SKM-1 treated with dmso at 0.1 percent for 144 hours (cell line): Measurements from ENCODE around the gene MAPK11.

ENCODE experiments used
- DNase-seq: peaks from one replicate; lab custom pipeline; 2025; ENCODE audit not compliant: unreplicated experiment; lab: John Stamatoyannopoulos, UW

The MAPK11 gene

GRCh38 chr22:50250555-50251476, 19.4 kb downstream of the MAPK11 start, which contains the start of gene HDAC10:
Gene HDAC10, minus strand, starts transcription at chr22:50251265. Its CDS starts 233 bp downstream, at chr22:50251032.
- peak; percentile 73 for DNase-seq

GRCh38 chr22:50250249-50250554, 20.0 kb downstream of the MAPK11 start:
- no peak for DNase-seq

DNA sequence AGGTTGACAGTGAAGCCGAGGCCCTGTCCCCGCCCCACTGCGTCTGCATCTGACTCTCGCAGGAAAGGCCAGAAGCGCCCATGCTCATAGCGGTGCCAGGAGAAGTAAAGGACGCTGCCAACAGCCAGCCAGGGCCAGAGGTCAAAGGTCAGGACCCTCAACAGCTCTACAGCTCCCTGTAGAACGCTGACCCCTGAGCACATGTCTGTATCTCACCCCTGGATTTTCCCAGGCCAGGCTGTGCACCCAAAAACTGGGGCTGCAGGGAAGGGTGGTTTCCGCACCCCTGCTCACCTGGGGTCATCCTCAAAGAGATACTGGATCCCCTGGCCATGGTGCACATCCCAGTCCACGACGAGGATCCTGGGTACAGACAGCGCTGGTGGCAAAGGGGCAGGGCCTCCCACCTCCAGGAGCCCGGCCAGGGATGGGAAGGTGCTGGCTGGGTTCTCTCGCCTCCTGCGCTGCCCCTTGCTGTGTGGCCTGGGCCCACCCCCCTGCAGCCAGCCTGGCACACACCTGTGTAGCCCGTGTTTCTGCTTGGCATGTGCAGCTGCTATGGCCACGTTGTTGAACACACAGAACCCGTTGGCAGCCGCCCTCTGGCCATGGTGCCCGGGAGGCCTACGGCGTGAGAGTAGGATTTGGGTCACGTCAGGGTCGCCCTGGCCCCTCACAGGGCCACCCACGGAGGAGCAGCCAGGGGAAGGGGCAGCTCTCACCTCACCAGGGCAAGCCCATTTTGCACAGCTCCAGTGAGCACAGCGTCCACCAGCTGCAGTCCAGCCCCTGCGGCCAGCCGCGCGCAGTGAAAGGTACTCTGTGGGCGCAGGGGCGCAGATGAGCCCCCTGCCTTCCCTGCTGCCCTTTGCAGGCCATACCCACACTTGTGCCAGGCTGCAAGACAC, 20.6 kb downstream of the MAPK11 start:
- no peak for DNase-seq

DNA sequence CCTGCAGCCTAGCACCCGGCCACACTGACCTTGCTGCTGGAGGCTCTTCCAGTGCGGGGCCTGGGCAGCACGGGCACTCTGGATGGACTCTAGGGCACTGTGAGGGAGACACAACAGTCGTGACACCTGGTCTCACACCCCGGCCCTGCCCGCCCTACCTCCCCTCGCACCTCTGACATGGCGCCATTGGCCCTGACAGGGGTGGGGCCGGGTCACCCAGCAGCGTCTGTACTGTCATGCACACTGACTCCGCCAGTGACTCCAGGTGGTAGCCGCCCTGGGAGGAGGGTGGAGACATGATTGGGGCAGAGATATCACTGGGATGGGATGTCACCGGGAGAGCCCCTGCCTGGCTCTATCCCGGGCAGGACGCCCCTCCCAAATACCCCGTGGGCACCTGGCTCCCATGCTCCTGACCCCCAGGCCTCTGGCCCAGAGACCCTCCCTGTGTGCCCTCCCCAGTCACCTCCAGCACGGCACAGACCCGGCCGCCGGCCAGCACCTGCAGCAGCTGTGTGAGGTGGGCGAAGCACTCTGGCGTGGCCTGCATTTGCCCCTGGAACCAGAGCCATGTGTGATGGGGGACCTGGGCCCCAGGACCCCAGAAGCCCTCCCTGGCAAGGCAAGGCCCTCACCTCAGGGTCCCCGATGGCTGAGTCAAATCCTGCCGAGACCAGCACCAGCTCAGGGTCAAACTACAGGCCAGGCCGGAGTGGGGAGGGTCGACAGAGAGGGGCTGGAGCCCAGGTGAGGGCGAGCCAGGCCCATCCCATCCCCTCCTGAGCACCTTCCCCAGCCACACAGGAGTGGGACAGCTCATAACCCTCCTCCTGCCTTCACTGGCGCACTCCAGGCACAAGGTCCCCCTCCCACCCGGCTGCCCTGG, 21.7 kb downstream of the MAPK11 start:
- DNase-seq = no peak

DNA sequence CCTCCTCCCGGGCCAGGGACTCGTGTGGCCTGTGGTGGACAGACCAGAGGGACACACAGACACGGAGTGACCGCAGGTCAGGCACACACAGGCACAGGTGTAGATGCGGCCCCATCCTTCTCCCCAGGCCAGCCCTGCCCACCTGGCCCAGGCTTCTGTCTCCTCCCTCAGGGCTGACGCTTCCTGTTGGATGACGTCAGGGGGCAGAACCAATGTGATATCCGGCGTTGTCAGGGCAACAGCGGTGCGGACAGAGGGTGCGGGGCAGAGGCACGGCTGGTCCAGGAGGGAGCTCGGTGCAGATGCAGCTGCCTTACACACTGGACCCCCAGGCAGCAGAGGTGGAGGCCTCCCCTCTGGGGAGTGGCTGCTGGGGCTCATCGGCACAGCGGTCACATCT, 22.4 kb downstream of the MAPK11 start:
- DNase-seq = no peak

DNA sequence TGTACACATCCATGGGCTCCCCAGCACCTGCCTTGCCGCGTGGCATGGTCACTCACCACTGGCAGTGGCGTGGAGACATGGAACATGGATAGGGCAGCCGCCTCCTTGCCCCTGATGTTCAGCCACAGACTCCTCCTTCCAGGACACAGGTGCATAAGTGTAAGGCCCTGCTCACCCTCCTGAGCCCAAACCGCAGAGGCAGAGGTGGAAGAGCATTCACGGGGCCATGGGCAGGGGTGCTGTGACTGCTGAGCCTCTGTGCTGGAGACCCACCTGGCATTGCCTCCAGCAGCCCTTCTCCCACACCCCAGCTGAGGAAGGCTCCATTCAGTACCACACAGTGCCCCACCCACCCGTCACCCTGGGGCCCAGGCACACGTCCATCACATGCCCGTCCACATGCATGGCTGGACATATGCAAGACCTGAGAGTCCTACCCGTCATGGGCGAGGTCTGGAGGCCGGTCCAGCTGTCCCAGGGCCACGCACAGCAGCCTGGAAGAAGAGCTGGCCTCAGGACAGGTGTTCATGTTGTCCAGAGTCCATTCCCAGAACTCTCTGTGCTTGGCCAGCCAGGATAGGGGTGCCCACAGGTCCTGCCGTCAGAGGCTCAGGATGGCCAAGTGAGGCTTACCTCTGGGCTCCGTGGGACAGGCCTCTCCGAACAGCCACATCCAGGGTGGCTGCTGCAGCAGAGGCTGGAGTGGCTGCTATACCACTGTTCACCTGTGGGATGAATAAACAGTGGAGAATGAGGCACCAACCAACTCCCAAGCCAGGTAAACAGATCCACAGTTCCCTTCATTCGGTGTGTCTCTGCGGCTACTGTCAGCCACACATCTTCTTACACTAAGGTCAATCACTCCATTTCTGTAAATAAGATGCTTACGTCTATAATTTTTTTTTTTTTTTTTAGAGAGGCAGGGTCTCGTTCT, 23.7 kb downstream of the MAPK11 start:
- no peak for DNase-seq

DNA sequence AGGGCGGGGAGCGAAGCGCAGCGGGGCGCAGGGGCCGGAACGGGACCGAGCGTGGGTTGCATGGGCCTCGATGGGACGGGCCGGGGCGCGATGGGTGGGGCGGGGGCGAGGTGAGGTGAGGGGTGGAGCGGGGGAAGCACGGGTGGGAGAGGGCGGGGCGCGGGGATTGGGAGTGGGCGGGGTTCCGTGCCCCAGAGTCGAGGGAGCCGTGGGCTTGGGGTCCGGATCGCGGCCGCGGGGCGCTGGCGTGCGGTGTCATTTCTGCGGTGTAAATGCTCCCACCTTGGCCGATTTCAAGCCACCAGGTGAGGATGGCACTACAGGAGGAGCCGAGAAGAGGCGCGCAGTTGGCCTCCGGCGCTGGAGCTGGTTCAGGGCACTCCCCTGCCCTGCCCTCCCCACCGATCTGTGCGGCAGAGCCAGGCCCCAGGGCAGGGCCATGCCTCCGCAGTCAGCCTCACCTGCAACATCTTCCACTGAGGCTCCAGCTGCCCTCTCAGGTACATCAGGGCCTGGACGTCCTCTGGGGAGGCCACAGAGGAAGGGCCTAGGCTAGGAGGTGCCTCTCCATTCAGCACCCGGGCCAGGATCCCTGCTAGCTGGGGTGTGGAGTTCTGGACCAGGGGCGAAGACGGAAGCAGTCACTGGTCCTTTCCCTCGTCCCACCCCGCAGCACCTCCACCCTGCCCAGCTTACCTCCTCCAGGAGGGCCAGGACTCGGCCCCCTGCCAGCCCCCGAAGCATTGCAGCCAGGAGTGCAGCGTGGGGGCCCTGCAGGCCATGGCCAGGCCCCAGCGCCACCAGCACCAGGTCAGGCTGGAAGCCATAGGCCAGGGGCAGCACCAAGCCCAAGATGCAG, 24.7 kb downstream of the MAPK11 start:
- no peak for DNase-seq

DNA sequence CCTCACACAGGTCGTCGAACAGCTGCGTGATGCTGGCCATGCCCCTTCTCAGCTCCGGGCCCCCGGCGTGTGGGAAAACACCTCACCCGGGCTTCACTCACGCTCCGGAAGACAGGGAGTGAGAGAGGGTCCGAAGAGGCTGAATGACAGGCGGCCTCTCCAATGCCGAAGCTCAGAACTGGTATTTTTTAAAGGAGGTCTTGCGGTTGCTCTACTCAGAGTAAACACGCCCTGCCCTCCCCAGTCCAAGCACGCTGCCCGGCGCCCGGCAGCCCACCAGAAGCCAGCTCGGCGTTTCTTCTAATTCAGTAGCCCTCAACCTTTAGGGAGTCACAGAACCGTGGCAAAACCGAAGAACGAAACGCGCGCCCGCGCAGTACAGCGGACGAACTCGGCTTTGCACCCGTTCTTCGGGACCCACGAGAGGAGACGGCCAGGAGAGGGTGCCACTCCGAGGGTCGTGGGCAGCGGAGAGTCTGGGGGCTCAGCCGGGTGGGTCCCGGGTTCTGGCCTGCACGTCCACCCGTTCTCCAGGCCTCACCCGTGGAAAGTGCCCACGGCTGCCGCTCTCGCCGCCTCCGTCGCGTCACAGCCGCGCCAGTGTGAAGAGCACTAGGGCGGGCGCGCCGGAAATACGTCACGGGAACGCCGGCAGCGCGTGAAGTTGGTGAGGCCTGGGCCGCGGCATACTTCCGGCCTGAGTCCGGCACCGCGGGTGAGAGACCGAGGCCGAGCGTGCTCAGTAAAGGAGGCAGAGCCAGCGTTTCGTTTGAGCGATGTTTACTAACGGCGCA, 25.6 kb downstream of the MAPK11 start, which contains the start of gene TUBGCP6:
TSS of gene TUBGCP6 (minus strand) at position 604 of the 794 bp plus-strand sequence. CDS start at position 40, 564 bp downstream.
- peak; percentile 88 for DNase-seq

- DNase-seq = no peak
Measured at GRCh38 chr22:50243685-50244419, 26.3 kb downstream of the MAPK11 start.

DNA sequence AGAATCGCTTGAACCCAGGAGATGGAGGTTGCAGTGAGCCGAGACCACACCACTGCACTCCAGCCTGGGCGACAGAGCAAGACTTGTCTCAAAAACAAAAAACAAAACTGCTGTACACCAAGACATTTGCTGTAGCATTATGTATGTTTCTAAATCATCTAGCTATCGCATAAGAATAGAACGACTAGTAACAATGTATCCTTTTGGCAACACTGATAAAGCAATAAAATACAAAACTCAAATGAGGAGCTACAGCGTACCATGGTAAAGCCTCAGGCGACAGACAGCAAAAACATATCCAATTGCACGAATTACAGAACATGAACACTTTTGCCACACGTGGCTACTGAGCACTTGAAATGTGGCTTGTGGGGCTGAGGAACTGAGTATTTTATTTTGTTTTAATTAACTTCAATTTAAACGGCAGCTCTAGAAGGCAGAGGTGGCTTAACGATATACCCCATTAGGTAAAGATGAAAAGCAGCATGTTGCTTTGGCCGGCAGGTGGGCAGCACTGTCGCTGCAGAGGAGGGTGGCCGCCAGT, 27.7 kb downstream of the MAPK11 start:
- DNase-seq = no peak

GRCh38 chr22:50238755-50239154, 31.4 kb downstream of the MAPK11 start:
- DNase-seq = no peak

- no peak for DNase-seq
Measured at GRCh38 chr22:50236731-50237409, 33.3 kb downstream of the MAPK11 start.

GRCh38 chr22:50233223-50233622, 37.0 kb downstream of the MAPK11 start:
- no peak for DNase-seq

GRCh38 chr22:50232481-50233151, 37.6 kb downstream of the MAPK11 start:
- DNase-seq = no peak

DNA sequence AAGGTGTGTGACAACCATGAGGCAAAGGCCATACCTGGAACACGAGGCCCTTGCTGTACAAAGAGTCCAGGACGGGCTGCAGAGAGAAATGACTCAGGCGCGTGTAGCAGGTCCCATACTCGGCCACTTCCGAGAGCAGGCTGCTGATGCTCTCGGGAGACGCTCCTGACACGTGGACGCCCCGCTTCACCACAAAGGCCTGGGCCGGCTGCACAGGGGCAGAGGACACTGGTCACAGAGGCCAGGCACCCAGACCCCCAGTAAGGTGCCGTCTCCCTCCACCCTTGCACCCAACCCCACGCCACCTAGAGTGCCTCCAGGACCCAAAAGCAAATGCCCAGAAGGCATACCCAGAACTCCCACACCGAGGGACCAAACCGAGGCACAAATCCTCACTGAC, 40.8 kb downstream of the MAPK11 start:
- DNase-seq = no peak

DNA sequence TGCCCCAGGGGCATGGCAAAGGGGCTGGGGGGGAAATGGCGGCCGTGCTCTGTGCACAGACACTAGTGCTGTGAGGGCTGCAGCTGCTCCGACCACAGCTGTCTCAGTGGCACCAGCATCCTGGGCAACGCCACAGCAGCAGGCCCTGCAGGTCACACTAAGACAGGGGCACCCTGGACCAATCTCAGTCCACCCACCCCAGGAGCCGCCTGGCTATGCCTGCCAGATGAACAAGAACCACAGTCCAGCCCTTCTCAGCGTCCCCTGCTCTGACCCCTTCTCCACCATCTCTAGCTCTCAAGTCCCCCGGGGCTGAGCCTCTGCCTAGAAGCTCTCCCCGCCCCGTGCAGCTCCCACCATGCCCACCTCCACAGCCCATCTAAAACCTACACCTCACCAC, 41.8 kb downstream of the MAPK11 start:
- DNase-seq = no peak
